Liver (tissue), 3 donors: ENCODE measurements around the gene MYH14.

Source experiments
- ATF3 ChIP-seq: IDR thresholded peaks from 2 replicates; pipeline ENCODE4 v1.6.1; 2016; ENCODE audit warnings: antibody characterized with exemption
- CTCF ChIP-seq: fragments of 150-350 bp; IDR thresholded peaks from 2 replicates; pipeline ENCODE4 v1.5.1; 2017; ENCODE audit warnings: improper control_type of control experiment, low read depth, low read length; ENCODE audit not compliant: missing input control
- FOXA1 ChIP-seq: IDR thresholded peaks from 2 replicates; pipeline ENCODE4 v1.6.1; 2016; ENCODE audit warnings: antibody characterized with exemption
- GABPA ChIP-seq, 2 donors: IDR thresholded peaks in 1 of 2; conservative IDR thresholded peaks in 1 of 2; 2 replicates each; pipeline ENCODE4 v1.6.1; 2016; ENCODE audit warnings: antibody characterized with exemption in 2 of 2, mild to moderate bottlenecking in 1 of 2, moderate library complexity in 1 of 2
- JUND ChIP-seq, 2 donors: IDR thresholded peaks; 2 replicates each; pipeline ENCODE4 v1.6.1; 2016; ENCODE audit warnings: antibody characterized with exemption in 2 of 2
- MAX ChIP-seq: IDR thresholded peaks from 2 replicates; pipeline ENCODE4 v1.6.1; 2016; ENCODE audit warnings: antibody characterized with exemption
- NR2F2 ChIP-seq: IDR thresholded peaks from 2 replicates; pipeline ENCODE4 v1.6.1; 2016; ENCODE audit warnings: antibody characterized with exemption
- RAD21 ChIP-seq, 2 donors: IDR thresholded peaks; 2 replicates each; pipeline ENCODE4 v1.6.1; 2016; ENCODE audit warnings: antibody characterized with exemption in 2 of 2, mild to moderate bottlenecking in 2 of 2
- REST ChIP-seq: IDR thresholded peaks from 2 replicates; pipeline ENCODE4 v1.6.1; 2016; ENCODE audit warnings: antibody characterized with exemption, mild to moderate bottlenecking
- RXRA ChIP-seq, 2 donors: IDR thresholded peaks; 2 replicates each; pipeline ENCODE4 v1.6.1; 2017 to 2018; ENCODE audit warnings: antibody characterized with exemption in 2 of 2, mild to moderate bottlenecking in 1 of 2
- SP1 ChIP-seq: IDR thresholded peaks from 2 replicates; pipeline ENCODE4 v1.6.1; 2018; ENCODE audit warnings: antibody characterized with exemption, mild to moderate bottlenecking
- TAF1 ChIP-seq: conservative IDR thresholded peaks from 2 replicates; pipeline ENCODE4 v1.6.1; 2016; ENCODE audit warnings: antibody characterized with exemption, mild to moderate bottlenecking
- ZBTB33 ChIP-seq: IDR thresholded peaks from 2 replicates; pipeline ENCODE4 v1.6.1; 2016; ENCODE audit warnings: antibody characterized with exemption
- donor health status: healthy.
- donor health status: healthy.

- TF ChIP-seq CTCF = no peak
- TF ChIP-seq ATF3 = no peak
- no peak for TF ChIP-seq REST
- TF ChIP-seq NR2F2 = no peak
- no peak for TF ChIP-seq FOXA1
- no peak for TF ChIP-seq GABPA (IDR thresholded peaks at IDR 0.05 in 1 of 2, conservative IDR thresholded peaks at IDR 0.05 in 1 of 2)
- no peak for TF ChIP-seq RAD21 (IDR thresholded peaks at IDR 0.05)
- no peak for TF ChIP-seq MAX
- no peak for TF ChIP-seq TAF1
- no peak for TF ChIP-seq SP1
- TF ChIP-seq RXRA (IDR thresholded peaks at IDR 0.05) = no peak
- TF ChIP-seq ZBTB33 = no peak
- TF ChIP-seq JUND (IDR thresholded peaks at IDR 0.05) = no peak
Observed at GRCh38 chr19:50238043-50238442, 34.6 kb downstream of the MYH14 start.
